HG03342 (cell line): Measurements from ENCODE around the gene TNRC18.

Experiments
- ATAC-seq: cut with Tn5 transposase; IDR thresholded peaks from one replicate; pipeline ENCODE4 v1.9.1; 2021; ENCODE audit warnings: mild to moderate bottlenecking, moderate library complexity; ENCODE audit not compliant: unreplicated experiment

TNRC18 gene

DNA sequence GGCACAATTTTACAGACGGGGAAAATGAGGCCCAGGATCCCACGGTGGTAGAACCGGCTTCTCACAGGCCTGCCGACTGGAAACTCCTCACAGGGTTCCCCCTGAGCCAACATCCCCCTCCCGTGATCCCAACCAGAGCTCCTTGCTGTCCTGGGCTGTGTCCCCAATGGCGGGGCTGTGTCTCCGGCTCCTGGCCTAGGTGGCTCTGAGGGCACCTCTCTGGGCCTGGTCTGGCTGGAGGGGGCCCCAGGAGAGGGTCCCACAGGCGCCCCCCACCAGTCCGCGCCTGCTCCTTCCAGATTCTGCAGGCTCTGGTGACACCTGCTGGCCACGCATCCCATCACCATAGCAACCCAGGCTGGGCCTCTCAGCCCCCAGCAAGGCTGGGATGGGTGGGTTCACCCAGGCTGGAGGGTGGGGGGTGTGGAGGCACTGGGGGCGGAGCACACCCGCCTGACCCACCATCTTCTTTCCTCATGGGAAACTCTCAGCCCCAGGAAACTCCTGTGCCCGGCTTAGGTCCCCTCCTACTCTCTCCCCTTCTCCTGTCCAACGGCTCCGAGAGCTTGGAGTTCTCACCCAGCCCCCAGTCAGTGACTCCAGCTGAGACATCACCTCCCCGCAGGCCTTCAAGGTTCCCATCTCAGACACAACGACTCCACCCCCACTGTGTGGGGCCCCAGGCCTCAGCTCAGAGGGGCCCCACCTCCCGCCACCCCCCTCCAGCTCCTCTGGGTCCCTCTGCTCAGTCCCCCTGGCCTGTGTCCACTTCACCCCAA is 27.1 kb upstream of the TNRC18 start:
- ATAC-seq: no peak

DNA sequence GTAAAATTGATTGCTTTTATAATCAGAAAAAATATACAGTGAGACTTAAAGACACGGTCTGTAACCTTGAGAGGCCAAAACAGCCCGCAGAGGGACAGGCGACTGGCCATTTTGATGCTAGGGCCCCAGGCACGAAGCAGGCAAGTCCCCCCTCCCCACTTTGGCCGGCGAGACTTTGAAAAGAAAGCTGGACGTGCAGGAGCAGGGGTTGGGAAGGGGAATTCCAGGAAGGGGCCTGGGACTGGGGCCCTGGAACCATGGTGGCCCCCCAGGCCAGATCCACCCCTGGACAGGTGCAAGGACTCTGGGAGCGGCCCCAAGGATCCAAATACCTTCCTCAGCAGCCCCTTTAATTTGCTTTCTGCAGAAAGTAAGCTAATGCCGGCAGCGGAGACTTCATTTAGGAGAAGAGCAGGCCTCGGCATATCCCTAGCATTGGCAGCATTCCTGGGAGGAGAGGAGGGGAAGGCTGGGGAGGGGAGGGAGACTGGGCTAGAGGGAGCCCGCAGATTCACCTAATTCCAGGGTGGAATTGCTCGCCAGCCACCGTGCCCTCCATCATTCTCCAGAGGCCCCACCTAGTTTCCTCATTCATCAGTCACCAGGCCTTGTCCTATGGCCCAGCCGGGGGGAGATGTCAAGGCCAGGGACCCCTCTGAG is 24.9 kb upstream of the TNRC18 start:
- no peak for ATAC-seq

DNA sequence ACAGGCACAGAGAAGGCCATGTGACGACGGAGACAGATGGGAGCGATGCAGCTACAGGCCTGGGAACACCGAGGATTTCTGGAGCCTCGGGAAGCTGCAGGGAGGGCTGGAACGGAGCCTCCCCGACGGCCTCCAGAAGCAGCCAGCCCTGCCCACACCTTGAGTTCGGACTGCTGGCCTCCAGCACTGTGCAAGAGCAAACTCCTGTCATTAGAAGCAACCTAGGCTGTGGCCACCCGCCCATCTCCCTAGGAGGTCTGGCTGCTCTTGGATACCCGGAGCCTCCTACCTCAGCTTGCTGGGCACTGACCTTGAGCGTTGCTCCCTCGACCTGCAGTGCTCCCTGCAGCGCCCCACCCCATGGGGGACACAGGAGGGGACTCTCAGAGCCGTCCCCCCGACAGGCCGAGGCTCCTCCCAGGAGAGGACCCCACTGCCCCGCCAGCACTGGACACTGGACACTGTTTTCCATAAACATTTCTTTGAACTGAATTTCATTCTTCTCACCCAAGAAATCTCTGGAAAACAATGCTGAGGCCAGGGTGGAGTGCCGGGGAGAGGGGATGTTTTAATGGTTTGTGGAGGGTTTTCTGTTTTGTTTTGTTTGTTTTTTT is 22.5 kb upstream of the TNRC18 start:
- no peak for ATAC-seq

DNA sequence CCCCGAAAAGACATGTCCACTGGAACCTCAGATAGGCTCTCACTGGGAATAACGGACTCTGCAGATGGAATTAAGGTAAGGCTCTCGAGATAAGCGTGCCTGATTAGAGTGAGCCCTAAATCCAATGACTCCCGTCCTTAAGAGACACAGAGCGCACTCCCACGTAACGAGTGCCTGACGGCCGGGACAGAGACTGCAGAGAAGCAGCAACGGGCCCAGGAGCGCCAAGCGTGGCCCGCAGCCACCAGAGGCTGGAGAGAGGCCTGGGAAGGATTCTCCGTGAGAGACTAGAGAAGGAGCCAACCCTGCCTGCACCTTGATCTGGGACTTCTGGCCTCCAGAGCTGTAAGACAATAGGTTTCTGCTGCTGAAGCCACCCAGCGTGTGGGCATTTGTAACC is 20.0 kb upstream of the TNRC18 start:
- ATAC-seq: no peak

DNA sequence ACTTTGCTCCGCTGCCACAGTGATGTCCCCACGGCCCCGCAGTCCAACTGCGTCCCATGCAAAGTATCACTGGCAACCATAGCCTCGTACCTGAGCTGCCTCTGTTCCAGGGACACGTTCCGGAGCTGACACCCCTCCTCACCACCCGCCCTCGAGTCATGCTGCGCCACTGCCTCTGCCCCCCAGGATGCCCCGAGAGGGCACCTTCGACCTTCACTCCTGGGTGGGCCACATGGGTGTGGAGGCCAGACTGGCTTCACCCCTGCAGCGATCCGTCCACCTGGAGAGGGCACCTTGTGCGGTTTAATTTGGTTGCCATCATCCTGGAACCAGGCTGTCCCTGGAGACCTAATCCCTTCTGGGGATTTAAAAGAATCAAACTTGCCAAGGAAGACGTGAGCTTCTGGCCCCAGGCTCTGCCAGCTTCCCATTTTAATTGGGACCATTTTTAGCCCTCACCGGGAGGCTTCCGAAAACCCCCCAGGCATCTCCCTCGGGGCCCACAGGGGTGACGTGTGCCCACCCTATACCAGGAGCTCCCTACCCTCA is 19.2 kb upstream of the TNRC18 start:
- ATAC-seq: no peak

DNA sequence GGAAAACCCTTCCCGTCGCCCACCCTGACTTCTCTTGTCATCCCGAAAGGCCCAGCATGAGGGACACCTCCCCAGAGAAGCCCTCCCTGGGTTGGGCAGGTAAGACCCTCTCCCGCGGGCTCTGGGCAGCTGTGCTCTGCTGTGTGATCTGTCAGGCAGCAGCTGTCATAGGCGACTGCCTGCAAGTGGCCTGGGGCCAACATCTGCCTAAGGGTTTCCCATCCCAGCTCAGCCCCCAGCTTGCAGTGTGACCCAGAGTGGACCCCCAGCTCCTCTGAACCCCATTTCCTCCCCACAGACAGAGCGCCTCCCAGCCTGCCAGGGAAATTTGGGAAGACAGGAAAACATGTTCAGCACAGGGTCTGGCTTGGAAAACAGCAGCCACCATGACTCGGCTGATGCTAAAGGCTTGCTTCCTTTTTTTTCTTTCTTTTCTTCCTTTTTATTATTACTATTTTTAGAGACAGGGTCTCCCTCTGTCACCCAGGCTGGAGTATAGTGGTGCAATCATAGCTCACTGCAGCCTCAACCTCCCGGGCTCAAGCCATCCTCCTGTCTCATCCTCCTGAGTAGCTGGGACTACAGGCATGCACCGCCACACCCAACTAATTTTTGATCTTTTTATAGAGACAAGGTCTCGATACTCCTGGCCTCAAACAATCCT is 18.3 kb upstream of the TNRC18 start:
- no peak for ATAC-seq

DNA sequence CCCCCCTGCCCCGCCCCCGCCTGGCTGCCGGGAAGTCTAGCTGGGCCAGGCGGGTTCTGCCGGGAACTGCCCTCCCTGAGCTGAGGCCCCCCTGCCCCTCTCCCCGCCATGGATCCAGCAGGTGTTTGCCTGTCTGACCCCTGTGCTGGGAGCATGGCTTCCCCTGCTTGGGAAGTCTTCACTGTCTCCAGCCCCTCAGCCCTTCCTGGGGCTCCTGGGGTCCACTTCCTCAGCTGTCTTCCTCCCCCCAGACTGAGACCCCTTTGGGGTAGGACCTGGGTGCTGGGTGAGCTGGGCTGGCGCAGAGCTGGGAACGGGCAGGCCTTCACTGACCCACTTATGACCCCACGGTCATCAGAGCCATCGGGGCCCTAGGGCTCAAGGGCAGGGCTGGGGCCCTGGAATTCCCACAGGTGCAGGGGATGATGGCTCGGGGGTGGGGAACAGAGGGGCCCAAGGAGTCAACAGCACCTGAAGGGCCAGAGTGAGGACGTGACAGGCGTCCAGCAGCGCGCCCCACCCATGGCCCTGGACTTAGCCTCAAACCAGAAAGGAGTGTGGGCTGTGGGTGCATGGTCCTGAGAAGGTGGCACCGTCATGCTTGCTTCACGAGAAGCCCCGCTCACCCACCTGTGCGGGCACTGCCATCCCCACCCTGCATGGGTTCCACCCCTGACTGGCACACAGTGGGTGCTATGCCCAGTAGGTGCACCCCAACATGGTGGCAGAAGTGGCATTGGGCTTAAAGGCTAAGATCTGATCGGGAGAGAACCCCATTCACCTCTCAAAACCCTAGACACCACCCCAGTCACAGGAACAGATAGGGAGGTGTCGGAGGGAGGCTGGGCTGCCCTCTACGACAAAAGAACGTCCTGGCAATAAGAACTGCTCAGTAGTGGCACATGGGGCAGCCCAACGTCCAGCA is 16.2 kb upstream of the TNRC18 start:
- ATAC-seq: no peak

DNA sequence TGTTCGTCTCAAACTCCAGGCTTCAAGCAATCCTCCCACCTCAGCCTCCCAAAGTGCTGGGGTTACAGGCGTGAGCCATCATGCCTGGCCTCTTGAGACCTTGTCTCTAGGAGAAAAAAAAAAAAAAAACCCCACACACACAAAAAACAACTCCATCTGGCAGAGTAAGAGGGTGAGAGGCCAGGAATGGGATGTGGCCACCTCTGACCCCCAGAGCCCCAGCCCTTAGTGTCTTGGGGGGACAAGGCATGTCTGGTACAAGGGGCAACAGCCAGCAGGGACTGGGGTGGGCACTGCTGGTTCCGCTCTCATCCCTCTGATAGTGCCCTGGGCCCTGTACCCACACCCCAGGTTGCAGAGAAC is 15.6 kb upstream of the TNRC18 start:
- ATAC-seq: no peak

DNA sequence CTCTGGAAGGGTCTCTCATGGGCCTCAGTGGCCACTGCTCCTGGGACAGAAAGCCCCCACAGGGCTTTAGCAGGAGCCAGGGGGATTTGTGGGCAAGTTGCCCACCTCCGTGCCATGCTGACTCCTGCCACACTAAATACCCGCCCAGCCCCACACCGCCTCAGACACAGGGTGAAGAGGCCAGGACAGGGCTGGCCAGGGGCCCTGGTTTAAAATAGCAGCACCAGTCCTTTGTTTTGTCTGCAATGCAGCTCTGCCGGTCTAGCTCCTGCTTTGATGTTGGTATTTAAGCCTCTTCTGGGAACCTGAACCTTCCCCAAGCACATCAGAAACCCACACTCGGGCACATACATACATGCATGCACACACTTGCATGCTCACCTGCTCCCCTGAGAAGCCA is 14.4 kb upstream of the TNRC18 start:
- no peak for ATAC-seq

DNA sequence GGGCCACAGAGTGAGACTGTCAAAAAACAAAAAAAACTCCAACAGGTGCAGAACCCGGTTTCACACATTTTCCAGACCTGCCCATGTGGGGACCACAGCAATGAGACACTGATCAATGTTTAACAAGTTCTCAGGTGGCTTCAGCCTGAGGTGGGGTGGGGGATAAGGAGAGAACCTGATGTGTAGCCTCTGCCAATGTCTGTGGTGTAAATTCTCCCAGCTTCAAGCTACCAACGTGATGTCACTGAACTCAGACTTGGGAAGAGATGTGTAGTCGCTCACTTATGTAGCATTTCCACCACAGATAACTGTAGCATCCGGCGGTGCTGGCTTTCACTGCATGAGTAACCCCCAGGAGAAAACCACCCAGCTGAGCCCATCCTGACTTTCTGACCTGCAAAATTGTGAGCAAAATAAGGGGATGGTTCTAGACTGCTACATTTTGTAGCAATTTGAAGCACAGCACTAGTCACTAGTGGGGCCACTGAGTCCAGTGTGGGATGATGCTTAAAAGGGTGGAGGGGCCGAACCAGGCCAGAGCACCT is 13.8 kb upstream of the TNRC18 start:
- no peak for ATAC-seq

DNA sequence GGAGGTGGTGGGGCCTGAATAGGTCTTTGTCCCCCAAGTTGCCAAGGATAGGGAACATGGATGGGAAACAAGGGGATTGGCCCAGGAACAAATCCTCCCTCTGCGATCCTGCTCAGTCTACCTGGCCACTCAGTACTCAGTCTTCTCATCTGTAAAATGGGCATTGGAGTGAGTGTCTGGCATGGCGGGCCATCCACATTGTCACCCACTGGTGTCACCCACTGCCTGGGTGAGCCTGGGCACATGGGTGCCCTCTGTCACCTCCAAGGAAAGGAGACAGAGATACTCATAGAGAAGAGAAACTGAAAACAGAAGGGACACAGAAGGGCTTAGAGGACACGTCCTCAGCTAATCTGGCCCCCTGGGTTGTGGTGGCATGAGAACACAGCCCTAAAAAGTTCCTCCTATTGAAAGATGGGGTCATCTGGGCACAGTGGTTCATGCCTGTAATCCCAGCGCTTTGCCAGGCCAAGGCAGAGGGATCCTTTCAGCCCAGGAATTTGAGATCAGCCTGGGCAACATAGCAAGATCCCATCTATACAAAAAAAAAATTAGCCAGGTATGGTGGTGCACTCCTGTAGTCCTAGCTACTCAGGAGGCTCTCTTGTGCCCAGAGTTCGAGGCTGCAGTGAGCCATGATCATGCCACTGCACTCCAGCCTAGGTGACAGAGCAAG is 12.5 kb upstream of the TNRC18 start:
- no peak for ATAC-seq

DNA sequence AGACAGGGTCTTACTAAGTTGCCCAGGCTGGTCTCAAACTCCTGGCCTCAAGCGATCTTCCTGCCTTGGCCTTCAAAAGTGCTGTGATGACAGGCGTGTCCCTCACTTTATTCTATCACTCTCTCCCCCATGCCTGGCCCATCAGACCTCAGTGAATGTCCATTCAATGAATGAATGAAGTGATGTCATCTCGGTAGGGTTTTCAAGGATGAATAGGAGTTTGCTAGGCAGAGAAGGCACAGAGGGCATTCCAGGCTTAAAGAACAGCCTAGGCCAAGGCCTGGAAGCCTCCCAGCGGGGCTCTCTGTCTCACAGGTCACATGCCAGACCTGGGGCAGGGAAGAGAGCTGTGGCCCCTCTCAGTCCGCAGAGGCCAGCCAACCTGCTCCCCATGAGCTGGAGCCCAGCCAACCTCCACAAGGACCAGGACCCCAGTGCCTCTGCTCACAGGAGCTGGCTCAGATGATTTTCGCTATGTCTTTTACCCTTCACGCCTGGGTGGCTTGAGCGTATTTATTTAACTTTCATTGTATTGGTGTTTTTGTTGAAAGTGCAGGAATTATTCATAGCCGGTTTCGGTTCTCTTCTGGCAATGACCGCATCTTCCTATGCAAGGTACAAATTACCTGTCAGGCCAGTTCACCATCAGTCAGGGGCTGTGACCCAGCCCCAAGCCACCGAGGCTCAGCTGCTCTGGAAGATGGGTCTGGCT is 11.8 kb upstream of the TNRC18 start:
- ATAC-seq: peak; percentile 74

DNA sequence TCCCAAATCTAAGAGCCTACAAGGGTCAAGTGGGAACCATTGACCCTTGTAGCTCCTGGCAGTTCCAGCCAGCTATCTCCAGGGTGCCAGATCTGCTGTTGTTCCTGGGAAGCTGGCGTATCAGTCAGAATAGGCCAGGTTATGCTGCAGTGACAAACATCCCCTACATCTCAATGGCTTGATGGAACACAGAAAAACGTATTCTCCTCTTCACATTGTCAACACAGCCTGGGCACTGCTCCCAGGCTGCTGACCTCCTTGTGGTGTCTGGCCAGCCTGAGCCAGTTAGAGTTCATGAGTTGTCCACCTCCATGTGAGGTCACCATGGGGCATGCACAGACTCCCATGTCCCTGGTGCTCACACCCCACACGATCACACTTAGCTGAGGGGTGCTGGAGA is 9.5 kb upstream of the TNRC18 start:
- ATAC-seq: no peak

DNA sequence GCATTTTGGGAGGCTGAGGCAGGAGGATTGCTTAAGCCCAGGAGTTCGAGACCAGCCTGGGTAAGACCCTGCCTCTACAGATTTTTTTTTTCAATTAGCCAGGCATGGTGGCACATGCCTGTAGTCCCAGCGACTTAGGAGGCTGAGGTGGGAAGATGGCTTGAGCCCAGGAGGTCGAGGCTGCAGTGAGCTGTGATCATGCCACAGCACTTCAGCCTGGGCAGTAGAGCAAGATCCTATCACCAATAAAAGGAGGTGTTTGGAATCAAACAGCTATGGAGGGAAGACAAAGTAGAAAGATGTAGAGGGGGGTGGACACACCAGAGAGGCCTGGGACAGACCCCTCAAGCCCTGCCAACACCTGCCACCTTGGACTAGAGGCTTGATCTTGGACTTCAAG is 9.1 kb upstream of the TNRC18 start:
- ATAC-seq: no peak

DNA sequence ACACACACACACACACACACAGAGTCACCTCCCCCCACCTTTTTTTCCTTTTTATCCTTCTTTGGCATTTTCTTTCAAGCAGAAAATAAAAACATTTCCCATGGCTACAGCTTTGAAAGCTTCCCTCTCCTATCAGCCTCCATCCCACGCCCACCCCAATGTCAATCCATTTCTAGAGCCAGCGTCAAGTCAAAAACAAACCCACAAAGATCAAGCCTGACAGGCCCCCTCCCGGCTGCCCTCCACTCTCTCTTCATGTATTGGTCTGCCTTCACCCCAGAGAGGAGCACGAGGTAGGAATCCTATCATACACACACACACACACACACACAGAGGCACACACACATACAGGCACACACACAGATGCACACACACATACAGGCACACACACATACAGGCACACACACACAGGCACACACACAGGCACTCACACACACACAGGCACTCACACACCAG is 8.0 kb upstream of the TNRC18 start:
- no peak for ATAC-seq

DNA sequence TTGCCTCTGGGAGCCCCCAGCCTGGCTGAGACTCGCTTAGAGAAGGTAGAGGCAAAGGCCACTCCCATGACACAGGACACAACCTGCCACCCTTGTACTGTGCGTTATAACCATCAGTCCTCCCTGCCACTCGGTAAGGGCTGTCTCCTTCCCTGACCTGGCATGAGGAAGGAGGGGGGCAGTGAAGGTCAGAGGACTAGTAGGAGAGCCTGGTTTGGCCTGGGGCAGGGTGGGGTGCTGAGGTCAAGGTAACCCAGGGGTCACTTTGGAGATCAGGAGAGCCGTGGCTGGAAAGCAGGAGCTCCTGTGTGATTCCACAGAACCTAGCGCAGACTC is 6.9 kb upstream of the TNRC18 start:
- no peak for ATAC-seq

DNA sequence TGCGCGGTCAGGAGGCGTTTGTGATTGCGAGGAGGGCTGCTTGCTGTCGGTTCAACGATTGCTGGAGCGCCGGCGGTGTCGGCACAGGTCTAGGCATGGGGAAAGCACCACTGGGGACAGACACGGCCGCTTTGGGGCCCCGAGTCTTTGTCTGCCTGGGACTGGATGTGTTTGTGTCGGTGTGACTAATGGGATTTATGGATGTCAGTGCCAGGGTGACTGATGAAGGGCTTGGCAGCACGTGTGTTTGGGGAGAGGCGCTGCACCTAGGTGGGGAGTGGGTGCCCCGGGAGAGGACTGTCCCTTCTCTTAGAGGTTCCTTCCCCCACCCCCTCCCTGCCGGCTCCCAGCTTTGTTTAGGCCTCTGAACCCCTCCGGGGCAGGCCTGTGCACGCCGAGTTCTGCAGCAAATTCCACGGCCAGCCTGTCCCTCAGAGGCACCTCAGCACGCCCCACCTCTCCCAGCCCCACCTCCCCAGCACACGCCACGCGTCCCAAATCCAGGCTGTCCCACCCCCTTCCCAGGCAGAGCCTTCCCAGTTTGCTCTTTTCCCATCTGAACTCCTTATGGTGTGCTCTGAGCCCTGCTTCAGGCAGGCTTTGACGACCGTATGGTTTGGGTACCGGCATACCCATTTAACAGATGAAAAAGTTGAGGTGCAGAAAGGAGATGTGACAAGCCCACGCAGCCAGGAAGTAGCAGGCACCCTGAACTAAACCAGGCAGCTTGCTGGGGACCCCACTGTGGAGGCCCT is 6.4 kb upstream of the TNRC18 start:
- ATAC-seq: no peak

DNA sequence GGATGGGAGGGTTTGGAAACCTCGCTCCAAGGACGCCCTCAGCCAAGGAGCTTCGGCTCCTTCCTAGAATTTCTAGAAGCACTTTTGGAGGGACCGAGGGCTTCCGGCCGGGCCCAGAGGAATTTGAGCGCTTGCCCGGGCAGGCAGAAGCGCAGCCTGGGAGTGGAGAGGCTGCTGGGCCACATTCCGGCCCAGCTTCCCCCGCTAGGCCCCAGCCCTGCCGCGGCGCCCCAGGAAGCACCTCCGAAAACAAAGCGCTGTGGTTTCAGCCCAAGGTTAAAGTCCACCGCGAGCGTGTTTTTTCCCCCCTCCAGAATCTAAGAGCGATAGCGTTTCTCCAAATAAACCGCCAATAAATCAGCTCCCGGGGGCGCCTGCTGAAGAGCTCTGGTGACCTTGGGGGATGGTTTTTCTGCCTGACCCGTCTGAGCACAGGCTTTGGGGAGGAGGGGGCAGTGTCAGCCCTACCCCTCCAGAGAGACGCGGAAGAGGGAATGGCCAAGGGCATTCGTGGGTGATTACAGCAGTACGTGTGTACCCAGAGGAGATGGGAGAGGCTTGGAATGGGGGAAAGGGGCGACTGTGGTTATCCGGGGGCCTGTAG is 5.7 kb upstream of the TNRC18 start:
- no peak for ATAC-seq
